K562 (cell line): ENCODE data around the gene ENTREP1. TPM values are rescaled to one million over a fixed set of nuclear protein-coding genes. Genes with fewer than 3 reads are reported as not detected.

Experiments
- ATAC-seq: fragments of 200-7000 bp; cut with Tn5 transposase; 3 replicates; pipeline ENCODE4 v1.9.1; 2020; ENCODE audit warnings: moderate library complexity
- BruUV-seq: library from RNA; stranded (reverse); fragments of 400-500 nt; replicated peaks from 2 replicates; lab custom pipeline; 2021; lab: Mats Ljungman, UMichigan
- CTCF ChIA-PET: fragments of 300-600 bp; formaldehyde crosslinking; extraction: SDS; loops from one replicate; lab custom pipeline; 2021; ENCODE audit warnings: low intra/inter-chr PET ratio; lab: Yijun Ruan, JAX
- POLR2A ChIA-PET: fragments of 300-600, 350-650 bp; sonication (Branson Sonifier 250); formaldehyde crosslinking; extraction: SDS; loops from one replicate; lab custom pipeline; 2021; ENCODE audit warnings: antibody characterized with exemption, inconsistent platforms; lab: Yijun Ruan, JAX
- DNase-seq, 4 experiments: peaks; one replicate each; pipeline versions ENCODE4 v3.0.0 to v3.0.0-alpha.2; 2011 to 2018; ENCODE audit warnings: low spot score in 3 of 4, mixed read lengths in 3 of 4; ENCODE audit errors: extremely low read depth in 1 of 4
- FAIRE-seq: peaks from 2 replicates; lab custom pipeline; 2011; peaks lifted over from hg19 to GRCh38; lab: Jason Lieb, UNC
- H2AFZ ChIP-seq: 2 replicates; pipeline ENCODE4 v1.6.0; 2011; ENCODE audit warnings: low read depth, low read length, control low read depth, inconsistent platforms
- H3K27ac ChIP-seq: fragments of 200-600 bp; 3 replicates; pipeline ENCODE4 v1.8.0; 2011; ENCODE audit warnings: low read depth, mild to moderate bottlenecking, control low read depth, inconsistent platforms, low read length, moderate library complexity, mixed read lengths; ENCODE audit errors: extremely low read depth
- H3K27me3 ChIP-seq, 2 experiments: fragments of 300-600 bp in 1 of 2; 2 replicates in 1 of 2; 3 replicates in 1 of 2; pipeline versions ENCODE4 v1.6.0 to v1.8.0; 2011; ENCODE audit warnings: inconsistent platforms in 2 of 2, low read length in 2 of 2, mild to moderate bottlenecking in 1 of 2, mixed read lengths in 1 of 2, moderate library complexity in 1 of 2; ENCODE audit not compliant: control insufficient read depth in 2 of 2, insufficient read depth in 2 of 2
- H3K36me3 ChIP-seq: fragments of 300-600 bp; 3 replicates; pipeline ENCODE4 v1.8.0; 2011; ENCODE audit warnings: mild to moderate bottlenecking, low read length, inconsistent platforms; ENCODE audit not compliant: control insufficient read depth, insufficient read depth
- H3K4me1 ChIP-seq, 2 experiments: fragments of 200-600 bp in 1 of 2; replicated peaks in 1 of 2; 2 replicates in 1 of 2; 3 replicates in 1 of 2; pipeline versions ENCODE4 v1.5.1 to v1.8.0; 2011; ENCODE audit warnings: inconsistent platforms in 2 of 2, low read length in 2 of 2, mild to moderate bottlenecking in 1 of 2, mixed read lengths in 1 of 2, moderate library complexity in 1 of 2; ENCODE audit not compliant: control insufficient read depth in 2 of 2, insufficient read depth in 2 of 2
- H3K4me2 ChIP-seq: 2 replicates; pipeline ENCODE4 v1.6.1; 2011; ENCODE audit warnings: low read length, control low read depth, inconsistent platforms, mixed read lengths; ENCODE audit not compliant: insufficient read depth
- H3K4me3 ChIP-seq: fragments of 200-600 bp; sonication (generic), shearing (Covaris generic); 2 replicates; pipeline ENCODE4 v1.5.1; 2016; ENCODE audit warnings: control low read depth, inconsistent platforms
- H3K79me2 ChIP-seq: fragments of 200-600 bp; 3 replicates; pipeline ENCODE4 v1.8.0; 2011; ENCODE audit warnings: low read length, inconsistent platforms; ENCODE audit not compliant: control insufficient read depth, insufficient read depth
- H3K9ac ChIP-seq, 2 experiments: 2 replicates each; pipeline versions ENCODE4 v1.6.0 to v1.6.1; 2011; ENCODE audit warnings: low read depth in 2 of 2, low read length in 2 of 2, control low read depth in 1 of 2, inconsistent platforms in 1 of 2, mild to moderate bottlenecking in 1 of 2, mixed read lengths in 1 of 2; ENCODE audit not compliant: insufficient read depth in 1 of 2
- H3K9me1 ChIP-seq: one replicate; pipeline ENCODE4 v1.6.0; 2011; ENCODE audit warnings: inconsistent platforms, mild to moderate bottlenecking, low read length, moderate library complexity; ENCODE audit not compliant: control insufficient read depth, insufficient read depth
- H3K9me3 ChIP-seq: replicated peaks from 2 replicates; pipeline ENCODE4 v1.5.1; 2011; ENCODE audit warnings: low read depth, low read length, inconsistent platforms; ENCODE audit not compliant: control insufficient read depth, insufficient read depth
- H4K20me1 ChIP-seq: replicated peaks from 2 replicates; pipeline ENCODE4 v1.6.1; 2011; ENCODE audit warnings: low read length, inconsistent platforms, mixed read lengths; ENCODE audit not compliant: control insufficient read depth, insufficient read depth
- MGA ChIP-seq: fragments of 450-650 bp; IDR thresholded peaks from 2 replicates; pipeline ENCODE4 v1.6.1; 2016; ENCODE audit warnings: mild to moderate bottlenecking, moderate library complexity
- RERE ChIP-seq: sonication (generic); formaldehyde crosslinking; IDR thresholded peaks from 2 replicates; pipeline ENCODE4 v1.8.0; 2023; ENCODE audit warnings: missing genetic modification reagents, mild to moderate bottlenecking, borderline replicate concordance
- SMAD3 ChIP-seq: fragments of 450-650 bp; formaldehyde crosslinking; conservative IDR thresholded peaks from 2 replicates; pipeline ENCODE4 v1.4.0; 2020; ENCODE audit warnings: mild to moderate bottlenecking
- ZNF354B ChIP-seq: fragments of 250-450 bp; sonication (Bioruptor Pico); IDR thresholded peaks from 2 replicates; pipeline ENCODE4 v1.4.0; 2020
- WGBS: fragments of 100-300 bp; shearing (Covaris generic); methylation state at CpG from one replicate; pipeline ENCODE4 v1.1.6; 2016; ENCODE audit warnings: low coverage, mixed read lengths; ENCODE audit not compliant: insufficient coverage; ENCODE audit errors: missing lambda C conversion rate; 5-methylcytosine and 5-hydroxymethylcytosine counted together
- in situ Hi-C: fragments of 300-500 bp; cut with MboI; formaldehyde crosslinking; loops from 4 replicates; pipeline ENCODE4 v1.15.0; 2018; ENCODE audit warnings: inconsistent platforms, mixed read lengths
- intact Hi-C: fragments of 100-400 bp; cut with micrococcal nuclease; formaldehyde crosslinking; loops from 2 replicates; pipeline ENCODE4 v1.14.2; 2022
- polyA plus RNA-seq, 8 experiments: library from polyadenylated mRNA; depleted of rRNA in 4 of 8; stranded (reverse) in 5 of 8; unstranded in 3 of 8; fragments of >200 nt; fragmentation: Nextera tagmentation in 2 of 8; fragmentation: Illumina TruSeq in 1 of 8; extraction: Ambion mirVana in 2 of 8; extraction: Trizol in 1 of 8; gene quantifications; 2 replicates each; pipeline versions ENCODE4 v1.2.1 to v1.2.3, GENCODE V29; 2011 to 2014; ENCODE audit warnings: inconsistent platforms in 1 of 8, missing spikeins in 1 of 8
- total RNA-seq, 7 experiments: library from RNA; depleted of rRNA in 6 of 7; stranded (reverse); fragments of >200 nt in 6 of 7; fragmentation: Illumina TruSeq in 2 of 7; extraction: Trizol in 2 of 7; gene quantifications; 2 replicates each; pipeline versions ENCODE4 v1.2.1 to v1.2.3, GENCODE V29; 2011 to 2021; ENCODE audit warnings: low replicate concordance in 1 of 7

ENTREP1 gene
- total and polyA plus RNA-seq, 9 of the 15 experiments (the other 6 are each of a cell fraction or from before 2014, with no cell fraction given) = not detected

GRCh38 chr9:69433392-69433791, 108.4 kb downstream of the ENTREP1 start (continued):
- TF ChIP-seq RERE (CRISPR knock-in tag) = no peak
- TF ChIP-seq SMAD3 (CRISPR knock-in tag) = no peak
- TF ChIP-seq, all 486 proteins: peak for 0

GRCh38 chr9:69433968-69434367, 109.0 kb downstream of the ENTREP1 start:
- in situ Hi-C loops = loop anchor here (25.0 kb wide), 1 partner anchor 678 kb away; no protein-coding TSS in a partner anchor
- no peaks in the 10 kb centered on the region for H3K27me3 ChIP-seq
- H3K4me1 ChIP-seq = no peaks in the 10 kb centered on the region
- FAIRE-seq (no peak), DNase-seq (no peak), ATAC-seq (no peak)
- H3K4me3 ChIP-seq = no peak overlapping the region
- intact Hi-C loops = no loop called here
- H3K36me3 ChIP-seq = no peaks in the 10 kb centered on the region
- H3K4me2 ChIP-seq = no peak overlapping the region
- H3K27ac ChIP-seq = no peak overlapping the region
- ChIA-PET POLR2A (no interaction called here), CTCF (no interaction called here)
- no peaks in the 10 kb centered on the region for H3K9me1 ChIP-seq
- H3K9me3 ChIP-seq = no peaks in the 10 kb centered on the region
- H3K79me2 ChIP-seq = no peaks in the 10 kb centered on the region
- no TSS peak for BruUV-seq
- H3K9ac ChIP-seq = no peak overlapping the region
- H2AFZ ChIP-seq = no peak overlapping the region
- 3% methylated on average over 4 of the region's 6 CpGs for WGBS
- H4K20me1 ChIP-seq = no peaks in the 10 kb centered on the region
- no peak for TF ChIP-seq ZNF354B (CRISPR knock-in tag)
- TF ChIP-seq MGA = no peak
